Hematopoietic multipotent progenitor cell treated with erythropoietin and hydrocortisone succinate and interleukin-3 and kit ligand, for 6 days (in vitro differentiated cells): ENCODE measurements around the gene LRRC75A.
"Not testable (repeated sequence)": the region's sequence is repeated elsewhere in the genome, so short reads cannot be mapped to it uniquely, and the experiment has no call there.

ENCODE experiments used
- DNase-seq: peaks from one replicate; pipeline ENCODE4 v3.0.0-alpha.2; 2015

Gene LRRC75A

DNA sequence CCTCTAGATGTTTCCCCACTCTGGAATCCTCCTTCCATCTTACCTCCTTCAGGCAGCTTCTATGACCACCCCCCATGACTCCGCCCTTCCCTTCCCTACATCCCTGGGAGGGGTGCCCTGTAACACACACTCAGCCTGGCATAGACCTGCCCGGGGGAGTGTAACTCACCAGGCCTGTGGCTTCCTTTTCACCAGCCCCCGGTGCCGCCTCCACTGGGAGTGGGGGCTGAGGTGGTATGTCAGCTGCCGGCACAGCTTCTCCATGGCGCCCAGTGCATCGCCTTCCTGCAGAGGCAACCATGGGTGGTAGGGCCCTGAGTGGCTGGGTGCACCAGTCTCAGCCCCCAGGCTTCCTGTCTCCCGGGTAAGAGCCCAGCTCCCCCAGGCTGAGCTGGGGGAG, 44.3 kb downstream of the LRRC75A start:
- DNase-seq: no peak

DNA sequence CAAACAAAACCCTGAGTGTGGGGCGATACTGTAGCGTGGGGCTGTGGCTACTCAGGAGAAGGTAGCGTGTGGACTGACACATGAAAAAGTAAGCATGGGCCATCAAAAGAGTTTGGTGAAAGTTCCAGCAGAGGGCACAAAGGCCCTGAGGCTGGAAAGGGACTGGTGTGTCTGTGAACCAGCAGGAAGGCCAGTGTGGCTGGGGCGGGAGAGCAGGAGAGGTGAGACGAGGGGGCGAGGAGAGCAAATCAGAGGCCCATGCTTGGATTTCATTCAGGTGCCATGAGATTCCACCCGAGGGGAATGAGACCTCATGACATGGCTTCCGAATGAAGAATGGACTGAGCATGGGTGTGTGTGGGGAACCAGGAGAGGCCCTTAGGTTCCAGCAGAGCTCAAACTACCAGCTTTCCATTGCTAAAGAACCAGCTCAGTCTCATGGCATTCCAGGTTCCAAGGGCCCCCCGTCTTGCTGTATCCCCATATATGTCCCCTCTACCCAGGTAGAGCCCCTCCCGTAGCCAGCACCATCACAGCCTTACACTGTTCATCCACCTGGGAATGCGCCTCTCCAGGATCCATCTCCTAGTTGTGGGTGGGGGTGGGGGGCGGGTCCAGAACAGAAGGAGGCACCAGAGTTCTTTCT, 45.5 kb downstream of the LRRC75A start:
- peak; percentile 61 for DNase-seq

DNA sequence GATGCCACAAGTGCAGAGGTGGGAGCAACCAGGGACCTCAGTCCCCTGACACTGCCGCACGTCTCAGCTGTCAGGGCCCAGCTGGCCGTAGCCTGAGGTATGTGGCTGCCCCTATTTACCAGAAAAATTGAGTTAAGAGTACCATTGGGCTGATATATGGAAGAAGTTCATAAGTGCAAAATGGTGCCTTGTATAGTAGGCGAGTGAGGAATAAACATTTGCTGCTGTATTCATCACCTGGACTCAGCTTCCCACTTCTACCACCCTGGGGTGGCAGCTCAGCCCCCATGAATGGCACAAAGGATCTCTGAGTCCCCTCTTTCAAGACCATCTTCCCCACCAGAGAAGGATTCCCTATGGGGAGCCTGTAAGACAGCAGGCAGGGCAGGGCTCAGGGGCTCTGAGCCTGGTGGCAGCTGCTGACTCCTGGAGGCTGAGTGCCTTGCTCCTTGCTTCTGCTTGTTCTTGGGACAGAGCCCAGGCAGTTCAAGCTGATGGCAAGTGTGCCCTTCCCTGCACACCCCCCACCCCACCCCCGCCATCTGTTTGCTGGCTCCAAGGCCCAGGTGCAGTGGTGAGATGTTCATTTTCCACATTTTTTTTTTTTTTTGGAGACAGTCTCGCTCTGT, 47.6 kb downstream of the LRRC75A start:
- DNase-seq: peak; percentile 75

DNA sequence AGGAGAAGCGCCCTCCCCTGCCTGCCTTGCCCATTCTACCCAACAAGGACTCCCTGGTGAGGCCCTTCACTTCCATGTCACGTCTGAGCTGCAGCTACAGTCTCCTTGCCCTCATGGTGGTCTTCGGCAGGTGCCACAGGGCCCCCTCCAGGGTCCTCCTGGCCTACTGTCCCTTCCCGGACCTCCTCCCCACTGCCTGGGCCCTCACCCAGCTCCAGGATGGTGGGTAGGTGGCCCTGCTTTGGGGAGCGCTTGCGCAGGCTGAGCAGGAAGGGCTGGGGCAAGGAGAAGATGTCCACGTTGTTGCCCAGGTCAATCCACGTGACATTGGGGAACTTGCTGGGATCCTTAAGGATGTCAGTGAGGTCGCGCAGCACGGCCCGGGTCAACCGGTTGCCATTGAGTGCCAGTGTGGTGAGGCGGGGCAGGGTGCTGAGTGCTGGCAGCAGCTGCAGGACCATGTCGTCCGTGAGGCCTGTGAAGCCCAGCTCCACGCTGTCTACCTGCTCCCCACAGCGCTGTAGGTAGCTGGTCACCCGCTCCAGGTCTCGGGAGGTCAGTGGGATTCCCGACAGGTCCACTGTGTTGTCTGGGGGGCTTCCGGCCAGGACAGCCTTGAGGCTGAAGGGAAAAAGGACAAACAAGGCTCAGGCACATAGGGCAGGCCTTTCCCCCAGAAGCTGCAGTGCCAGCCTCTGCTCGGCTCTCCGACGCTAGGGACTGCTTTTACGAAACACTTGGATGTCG, 48.3 kb downstream of the LRRC75A start:
- DNase-seq: peak; percentile 58

DNA sequence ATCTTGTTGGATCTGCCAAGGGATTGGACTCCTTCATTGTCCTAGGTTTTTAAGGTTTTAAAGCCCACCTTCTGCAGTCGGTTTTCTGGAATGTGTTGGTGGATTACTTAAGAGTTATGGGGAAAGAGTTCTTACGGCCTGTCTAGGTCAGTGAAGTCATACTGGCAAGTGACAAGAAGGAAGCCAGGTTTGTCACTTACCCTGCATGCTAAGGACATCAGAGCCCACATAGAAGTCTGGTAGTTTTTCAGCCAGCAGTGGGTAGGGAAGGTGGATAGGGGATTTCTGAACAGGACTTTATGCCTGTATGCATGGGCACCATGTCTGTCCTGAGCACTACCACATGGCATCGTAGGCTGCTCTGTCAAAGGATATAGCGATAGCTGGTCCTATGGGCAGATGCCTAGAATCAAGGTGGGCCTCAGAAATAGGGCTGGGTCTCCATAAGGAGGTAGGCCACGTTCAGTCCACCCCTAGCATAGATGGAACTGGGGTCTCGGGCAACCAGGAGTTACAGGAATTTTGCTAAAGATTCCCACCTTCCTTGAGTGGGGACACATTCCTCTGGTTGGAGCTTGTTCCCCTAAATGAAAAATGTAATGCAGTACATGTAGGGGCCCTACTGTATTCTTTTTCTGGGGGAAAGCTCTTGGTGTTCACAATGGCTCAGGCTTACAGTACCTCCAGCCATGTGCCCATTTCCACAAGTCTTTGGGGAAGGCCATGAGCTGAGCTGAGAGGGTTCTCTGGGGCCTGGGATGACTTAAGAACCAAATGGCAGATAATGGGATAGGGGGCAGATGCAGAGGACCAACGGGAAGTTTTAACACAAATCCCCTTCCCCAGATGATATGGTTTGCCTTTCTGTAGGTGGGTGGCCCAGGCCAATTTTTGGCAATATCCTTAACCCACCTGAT, 49.1 kb downstream of the LRRC75A start:
- DNase-seq: peak; percentile 56

DNA sequence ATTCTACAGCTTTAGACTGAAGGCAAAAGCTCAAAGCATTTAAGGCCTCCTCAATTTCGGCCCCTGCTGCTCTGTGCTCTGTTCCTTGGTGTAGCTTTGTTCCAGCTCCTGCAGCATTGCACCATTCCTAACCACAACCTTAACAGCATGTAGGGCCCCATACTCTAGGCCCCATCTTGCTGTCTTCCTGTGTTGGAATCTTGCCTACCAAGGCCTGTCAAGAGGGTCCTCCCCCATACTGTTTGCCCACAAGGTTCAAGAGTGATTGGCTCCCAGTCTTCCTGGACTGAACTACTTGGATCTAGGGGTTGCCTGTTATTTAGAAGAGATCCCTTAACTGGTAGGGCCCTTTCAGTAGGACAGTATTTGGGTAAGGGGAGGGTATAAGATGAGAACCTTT, 49.9 kb downstream of the LRRC75A start:
- DNase-seq: peak; percentile 78

DNA sequence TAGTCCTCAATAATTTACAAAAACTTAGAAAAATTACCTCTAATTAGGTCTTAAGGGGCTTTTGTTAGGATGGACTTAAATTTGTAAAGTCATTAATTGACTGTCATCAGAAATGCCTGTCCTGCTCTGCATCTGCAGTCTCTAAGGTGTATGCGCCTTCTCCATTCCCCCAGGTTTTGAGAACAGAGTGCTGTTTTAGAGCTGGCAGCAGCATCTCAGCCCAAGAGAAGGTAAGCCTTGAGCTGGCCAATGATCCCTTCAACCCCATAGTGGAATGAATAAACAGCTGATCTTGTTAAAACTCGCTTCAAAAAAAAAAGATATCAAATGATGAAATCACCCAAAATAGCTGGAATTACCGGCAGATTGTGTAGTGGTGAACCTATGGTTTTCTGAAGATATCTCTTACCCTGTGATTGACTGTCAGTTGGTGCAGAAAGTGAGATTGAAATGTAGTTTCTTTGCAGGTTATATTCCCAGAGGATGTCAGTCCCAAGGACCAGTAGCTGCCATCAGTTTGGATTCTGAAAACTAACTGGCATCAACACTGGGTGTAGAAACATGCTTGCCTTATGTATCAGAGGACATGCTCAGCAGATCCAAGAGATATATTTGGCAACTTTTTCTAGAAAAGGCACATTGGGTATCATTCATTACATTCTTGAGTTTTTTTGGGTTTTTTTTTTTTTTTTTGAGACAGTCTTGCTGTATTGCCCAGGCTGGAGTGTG, 50.9 kb downstream of the LRRC75A start:
- peak; percentile 41 for DNase-seq

DNA sequence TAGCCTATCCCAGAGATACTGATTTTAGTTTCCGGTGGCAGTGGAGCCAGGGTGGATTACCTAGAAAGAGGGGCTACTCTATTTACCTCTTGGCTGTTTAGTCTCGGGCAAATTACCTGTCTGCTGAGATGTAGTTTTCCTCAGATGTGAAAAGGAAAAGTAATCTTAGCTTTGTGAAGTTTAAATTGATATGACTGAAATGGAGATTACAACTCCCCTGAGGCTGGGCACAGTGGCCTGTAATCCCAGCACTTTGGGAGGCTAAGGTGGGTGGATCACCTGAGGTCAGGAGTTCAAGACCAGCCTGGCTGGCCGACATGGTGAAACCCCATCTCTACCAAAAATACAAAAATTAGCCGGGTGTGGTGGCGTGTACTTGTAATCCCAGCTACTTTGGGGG, 51.6 kb downstream of the LRRC75A start:
- DNase-seq: not testable (repeated sequence)

DNA sequence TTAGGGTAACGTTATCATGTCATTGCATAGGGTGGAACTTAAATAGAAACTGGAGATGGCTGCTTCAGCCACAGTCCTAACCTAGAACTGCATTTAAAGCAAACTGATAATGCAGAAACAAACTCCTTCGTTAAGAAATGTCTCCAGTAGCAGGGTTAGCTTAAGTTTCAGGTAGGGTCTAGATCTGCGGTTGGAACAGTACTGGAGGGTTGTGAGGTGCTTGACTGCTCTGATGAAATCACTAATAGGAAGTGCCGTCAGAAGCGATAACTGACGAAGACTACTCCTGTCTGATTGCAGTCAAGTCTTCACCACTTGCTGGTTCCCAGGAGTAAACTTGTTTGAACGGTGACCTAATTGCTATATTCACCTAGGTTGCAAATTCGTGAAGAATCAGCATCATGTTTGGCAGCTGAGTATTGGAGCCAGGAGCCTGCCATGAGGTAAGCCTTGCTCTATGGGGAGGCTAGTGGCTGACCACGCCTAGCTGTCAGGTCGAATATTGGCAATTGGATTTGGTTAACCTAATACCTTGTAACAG, 52.1 kb downstream of the LRRC75A start:
- DNase-seq: peak; percentile 76

DNA sequence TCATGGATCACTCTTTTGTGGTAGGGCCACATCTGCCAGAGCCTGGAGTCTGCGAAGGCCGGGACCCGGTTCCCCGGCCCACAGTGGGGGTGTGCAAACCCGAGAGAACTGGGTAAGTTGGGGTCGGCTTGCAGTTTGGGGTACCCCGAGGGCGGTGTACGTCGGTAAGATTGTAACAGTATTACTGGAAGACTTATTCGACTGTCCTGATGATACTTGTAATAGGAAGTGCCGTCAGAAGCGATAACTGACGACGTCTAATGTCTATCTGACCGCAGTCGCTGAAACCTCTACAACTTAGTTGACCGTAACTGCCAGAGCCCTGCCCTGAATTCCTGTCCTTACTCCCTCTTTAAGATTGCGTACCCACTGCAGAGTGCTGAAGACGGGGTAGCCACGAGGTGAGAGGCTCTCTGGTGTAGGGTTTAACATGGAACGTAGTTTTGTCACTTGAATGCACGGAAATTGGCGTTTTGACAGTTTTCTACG, 52.6 kb downstream of the LRRC75A start:
- DNase-seq: peak; percentile 75

DNA sequence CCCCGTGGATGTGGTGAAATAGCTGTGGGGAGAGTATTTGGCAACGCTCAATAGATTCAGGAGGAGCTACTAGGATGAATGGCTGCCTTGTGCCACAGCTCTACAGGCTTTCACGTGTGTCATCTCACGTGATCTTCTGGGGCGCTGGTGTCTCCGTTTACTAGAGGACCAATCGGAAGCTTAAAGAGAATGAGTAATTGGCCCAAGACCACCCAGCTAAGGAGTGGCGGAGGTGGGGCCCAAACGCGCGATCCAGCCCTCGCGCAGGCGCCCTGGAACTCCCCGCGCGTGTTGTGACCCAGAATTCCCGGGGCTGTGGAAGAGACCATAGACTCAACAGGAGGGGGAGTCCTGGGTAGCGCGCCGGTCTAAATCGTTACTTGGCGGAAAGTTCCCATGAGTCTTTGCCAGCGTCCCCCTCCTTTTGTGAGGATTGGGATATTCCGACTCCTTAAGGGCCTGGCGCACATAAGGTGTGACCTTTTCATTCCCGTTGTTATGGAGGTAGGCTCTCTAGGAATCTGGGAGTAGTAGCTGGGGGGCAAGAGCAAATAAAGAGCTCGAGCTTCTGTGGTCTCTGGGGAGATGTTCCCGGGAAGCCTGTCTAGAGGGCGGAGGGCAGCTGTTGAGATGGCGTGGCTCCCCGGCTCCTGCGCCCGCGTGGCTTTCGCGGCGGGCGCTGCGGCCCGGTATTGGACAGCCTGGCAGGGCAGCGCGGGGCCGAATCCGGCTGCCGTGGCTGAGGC, 53.3 kb downstream of the LRRC75A start:
- peak; percentile 99 for DNase-seq

DNA sequence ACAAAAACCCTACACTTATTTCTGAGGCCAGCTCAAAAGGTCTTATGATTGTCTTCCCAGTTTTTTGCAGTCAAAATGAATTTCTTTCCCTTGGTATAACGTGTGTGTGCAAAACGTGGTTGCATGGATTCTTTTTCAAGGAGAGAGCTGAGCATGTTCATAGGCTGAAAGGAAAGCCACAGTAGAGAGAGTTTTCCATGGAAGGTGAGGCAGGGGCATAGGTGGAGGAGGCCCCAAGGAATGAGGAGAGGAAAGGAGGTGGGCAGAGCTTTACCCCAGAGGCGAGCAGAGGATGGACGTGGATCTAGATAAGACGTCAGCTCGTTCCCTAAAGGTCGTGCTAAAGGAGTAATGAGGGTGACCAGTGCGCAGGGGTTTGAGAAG, 53.8 kb downstream of the LRRC75A start:
- no peak for DNase-seq

DNA sequence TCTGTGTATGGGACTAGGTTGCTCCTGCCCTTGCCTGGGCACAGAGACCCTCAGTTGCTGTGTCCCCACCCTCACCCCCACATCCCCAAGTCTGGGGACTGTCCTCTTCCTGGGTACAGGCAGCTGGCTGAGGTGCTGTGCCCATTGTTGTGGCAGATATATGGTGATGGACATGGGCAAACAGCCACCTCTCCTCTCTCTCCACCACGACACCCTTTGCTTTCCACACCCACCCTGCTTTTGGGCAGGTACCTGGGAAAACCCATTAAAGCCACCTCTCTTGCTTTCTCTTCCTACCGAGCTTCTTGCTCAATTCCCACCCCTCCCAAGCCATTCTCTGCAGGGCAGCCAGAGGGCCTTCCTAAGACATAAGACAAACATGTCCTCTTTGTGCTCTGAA, 54.9 kb downstream of the LRRC75A start:
- no peak for DNase-seq

DNA sequence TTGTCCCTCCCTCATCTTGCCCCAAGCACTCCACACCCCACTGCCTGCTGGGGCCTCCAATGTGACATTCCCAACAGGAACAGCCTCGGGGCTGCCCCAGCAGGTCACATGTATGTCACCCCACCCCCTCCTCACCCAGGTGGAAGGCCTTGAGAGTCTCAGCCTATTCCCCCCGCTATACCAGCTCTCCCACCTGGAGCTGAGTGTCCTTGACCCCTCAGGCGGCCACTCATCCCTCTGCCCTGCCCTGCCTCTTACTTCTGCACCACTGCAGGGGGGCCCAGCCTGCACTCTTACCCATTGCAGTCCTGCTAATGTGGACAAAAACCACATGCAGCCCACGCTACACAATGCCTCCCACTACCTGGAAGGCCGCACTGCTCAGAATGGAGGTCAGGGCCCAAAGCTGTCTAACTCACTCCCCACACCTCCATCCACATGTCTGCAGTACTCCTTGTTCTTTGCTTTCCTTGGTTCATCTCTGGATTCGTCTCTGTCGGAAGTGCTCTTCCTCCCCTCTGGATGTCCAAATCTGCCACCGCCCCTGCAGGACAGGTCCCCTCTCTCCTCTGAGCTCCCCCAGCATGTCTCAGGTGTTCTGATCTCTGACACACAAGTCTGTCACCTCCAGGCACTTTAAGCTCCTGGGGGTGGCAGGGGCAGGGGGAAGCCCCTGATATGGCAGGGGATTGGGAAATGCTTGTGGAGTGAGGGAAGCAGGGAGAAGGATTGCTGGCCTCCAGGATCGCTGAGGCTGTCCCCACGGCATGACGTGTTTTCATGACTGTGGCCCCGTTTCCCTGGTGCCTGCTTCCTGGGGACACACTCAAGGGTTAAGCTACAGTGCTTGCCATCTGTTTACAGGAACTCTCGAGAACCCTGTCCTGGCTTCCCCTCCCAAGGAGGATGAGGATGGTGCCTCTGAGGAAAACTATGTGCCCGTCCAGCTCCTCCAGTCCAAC, 55.8 kb downstream of the LRRC75A start:
- DNase-seq: no peak

DNA sequence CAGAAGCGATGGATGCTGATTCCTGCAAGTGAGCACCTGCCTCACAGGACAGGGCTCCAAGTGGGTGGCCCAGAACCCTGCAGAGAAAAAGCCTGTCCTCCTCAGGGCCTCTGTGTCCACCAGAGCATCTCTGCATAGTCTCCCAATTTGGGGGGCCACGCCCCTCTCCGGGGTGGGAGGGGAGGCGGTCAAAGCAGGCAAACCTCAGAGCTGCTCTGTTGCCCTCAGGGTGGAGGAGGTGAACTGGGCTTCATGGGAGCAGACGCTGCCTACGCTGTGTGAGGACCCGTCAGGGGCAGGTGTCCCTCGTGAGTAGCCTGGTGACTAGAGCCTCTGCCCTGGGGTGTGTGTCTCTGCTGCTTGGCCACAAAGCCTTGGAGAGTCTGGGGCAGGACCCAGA, 57.3 kb downstream of the LRRC75A start:
- DNase-seq: no peak

DNA sequence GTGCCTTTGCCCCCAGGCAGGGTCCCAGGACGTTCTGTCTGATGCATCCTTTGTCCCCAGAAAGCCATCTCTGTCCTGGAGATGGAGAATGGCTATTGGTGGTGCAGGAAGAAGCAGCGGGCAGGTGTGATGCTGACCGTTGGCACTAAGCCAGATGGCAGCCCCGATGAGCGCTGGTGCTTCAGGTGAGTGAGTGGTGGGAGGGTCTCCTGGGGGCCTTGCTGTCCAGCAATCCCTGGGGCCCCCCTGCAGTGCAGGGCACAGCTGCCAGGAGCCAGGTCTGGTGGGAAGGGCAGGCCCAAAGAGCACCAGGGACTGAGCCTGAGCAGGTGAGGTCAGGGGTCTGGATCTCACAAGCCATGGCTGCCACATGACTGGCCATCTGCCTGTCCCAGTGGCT, 58.5 kb downstream of the LRRC75A start:
- DNase-seq: no peak

DNA sequence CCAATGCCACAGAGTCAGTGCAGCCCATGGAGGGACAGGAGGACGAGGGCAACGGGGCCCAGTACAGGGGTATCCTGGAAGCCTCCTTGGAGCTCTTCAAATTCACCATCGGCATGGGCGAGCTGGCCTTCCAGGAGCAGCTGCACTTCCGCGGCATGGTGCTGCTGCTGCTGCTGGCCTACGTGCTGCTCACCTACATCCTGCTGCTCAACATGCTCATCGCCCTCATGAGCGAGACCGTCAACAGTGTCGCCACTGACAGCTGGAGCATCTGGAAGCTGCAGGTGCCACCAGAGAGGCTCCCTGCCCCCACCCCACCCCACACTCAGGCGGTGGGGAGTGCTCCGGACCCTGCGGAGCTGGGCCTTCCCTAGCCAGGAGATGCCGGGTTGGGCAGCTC, 60.0 kb downstream of the LRRC75A start:
- DNase-seq: no peak

DNA sequence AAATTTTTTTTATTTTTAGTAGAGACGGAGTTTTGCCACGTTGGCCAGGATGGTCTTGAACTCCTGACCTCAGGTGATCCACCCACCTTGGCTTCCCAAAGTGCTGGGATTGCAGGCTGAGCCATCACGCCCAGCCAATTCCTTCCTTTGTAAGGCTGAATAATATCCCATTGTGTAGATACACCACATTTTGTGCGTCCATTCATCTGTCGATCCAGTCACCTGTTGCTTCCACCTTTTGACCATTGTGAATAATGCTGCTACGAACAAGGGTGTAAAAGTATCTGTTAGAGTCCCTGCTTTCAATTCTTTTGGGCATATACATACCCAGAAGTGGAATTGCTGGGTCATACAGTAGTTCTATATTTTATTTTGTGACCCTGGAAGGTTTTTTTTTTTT, 61.3 kb downstream of the LRRC75A start:
- no peak for DNase-seq

DNA sequence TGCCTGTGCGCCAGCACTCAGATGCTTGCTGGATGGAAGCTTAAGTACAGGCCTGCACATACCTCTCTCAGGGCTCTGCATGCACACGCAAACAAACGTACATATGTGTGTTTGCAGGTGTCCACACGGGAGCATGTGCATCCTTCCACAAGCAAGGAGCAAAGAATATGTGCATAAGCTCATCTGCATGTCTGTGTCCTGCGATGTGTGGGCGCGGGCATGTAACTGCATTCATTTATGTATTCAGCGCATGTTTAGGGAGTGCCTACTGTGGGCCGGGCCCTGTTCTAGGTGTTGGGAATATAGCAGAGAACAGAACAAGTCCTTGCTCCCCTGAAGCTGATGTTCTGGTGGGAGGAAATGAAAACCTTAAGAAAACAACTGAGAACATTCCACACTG, 62.9 kb downstream of the LRRC75A start:
- no peak for DNase-seq
